Subcutaneous adipose tissue (tissue), 4 donors: ENCODE data around the gene AEBP2. TPM values are rescaled to one million over a fixed set of nuclear protein-coding genes. Genes with fewer than 3 reads are reported as not detected.

Experiments
- total RNA-seq, 4 donors: library from RNA; depleted of rRNA; stranded (reverse); fragments of >200 nt; gene quantifications; one replicate each; pipeline ENCODE4 v1.1.0, GENCODE V29; 2016
- TF ChIP-seq, protein P1 (sequence below): fragments of 450-650 bp; IDR thresholded peaks from one replicate; pipeline ENCODE4 v1.5.1; 2016; ENCODE audit warnings: low read depth, mild to moderate bottlenecking, control low read depth, antibody characterized with exemption, moderate library complexity

AEBP2 gene
- total RNA-seq, 4 donors from 2014 or later, result 35.5 to 46.0 (median 41.7) TPM

DNA sequence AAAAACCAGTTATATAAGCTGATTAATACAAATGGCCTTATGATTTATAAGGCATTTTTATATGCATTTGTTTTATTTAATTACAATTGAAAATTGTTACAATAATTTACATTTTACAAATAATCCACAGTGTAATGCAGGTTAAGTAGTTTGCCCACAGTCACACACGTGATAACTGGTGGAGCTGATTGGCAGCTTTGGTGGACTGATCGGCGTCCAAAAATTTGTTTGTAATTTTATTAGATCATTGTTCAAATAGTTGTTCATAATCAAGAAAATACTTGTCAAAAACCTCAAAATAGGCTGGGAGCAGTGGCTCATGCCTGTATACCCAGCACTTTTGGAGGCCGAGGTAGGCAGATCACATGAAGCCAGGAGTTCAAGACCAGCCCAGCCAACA is 59.7 kb downstream of the AEBP2 start:
- TF ChIP-seq, protein P1, sequence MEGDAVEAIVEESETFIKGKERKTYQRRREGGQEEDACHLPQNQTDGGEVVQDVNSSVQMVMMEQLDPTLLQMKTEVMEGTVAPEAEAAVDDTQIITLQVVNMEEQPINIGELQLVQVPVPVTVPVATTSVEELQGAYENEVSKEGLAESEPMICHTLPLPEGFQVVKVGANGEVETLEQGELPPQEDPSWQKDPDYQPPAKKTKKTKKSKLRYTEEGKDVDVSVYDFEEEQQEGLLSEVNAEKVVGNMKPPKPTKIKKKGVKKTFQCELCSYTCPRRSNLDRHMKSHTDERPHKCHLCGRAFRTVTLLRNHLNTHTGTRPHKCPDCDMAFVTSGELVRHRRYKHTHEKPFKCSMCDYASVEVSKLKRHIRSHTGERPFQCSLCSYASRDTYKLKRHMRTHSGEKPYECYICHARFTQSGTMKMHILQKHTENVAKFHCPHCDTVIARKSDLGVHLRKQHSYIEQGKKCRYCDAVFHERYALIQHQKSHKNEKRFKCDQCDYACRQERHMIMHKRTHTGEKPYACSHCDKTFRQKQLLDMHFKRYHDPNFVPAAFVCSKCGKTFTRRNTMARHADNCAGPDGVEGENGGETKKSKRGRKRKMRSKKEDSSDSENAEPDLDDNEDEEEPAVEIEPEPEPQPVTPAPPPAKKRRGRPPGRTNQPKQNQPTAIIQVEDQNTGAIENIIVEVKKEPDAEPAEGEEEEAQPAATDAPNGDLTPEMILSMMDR, result no peak

DNA sequence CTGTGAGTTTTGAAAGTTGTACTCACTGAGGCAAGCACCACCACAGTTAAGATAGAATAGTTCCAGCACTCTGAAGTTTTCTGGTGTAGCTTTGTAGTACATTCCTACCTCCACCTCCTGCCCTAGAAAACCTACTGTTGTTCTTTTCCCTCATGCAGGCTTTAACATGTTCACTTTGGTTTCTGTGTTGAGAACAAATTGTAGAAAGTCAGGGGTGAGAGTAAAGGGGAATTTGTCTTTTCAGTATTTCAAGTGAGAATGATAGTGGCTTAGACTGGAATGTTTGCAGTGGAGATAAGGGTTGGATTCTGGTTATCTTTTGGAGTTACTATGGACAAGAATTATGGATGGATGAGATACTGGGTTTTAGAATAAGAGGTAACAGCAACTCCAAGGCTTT is 67.2 kb downstream of the AEBP2 start:
- TF ChIP-seq, protein P1, result no peak

DNA sequence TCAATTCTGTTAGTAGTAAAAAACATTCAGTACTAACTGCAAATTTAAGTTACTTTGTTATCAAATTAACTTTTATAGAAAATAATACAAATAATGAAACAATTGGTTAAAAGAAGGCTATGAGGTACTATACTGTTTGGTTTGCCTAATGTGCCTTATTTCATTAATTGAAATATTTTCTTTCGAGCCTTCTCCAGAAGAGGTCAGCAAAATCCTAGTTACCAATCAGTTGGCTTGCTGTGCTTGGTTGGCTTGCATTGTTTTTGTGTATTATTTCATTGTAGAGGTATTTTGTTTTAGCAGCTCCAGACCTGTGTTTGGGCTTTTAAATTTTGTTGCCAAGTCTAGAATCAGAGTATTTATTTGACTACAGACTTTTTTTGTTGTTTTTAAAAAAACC is 68.5 kb downstream of the AEBP2 start:
- TF ChIP-seq, protein P1, result no peak

DNA sequence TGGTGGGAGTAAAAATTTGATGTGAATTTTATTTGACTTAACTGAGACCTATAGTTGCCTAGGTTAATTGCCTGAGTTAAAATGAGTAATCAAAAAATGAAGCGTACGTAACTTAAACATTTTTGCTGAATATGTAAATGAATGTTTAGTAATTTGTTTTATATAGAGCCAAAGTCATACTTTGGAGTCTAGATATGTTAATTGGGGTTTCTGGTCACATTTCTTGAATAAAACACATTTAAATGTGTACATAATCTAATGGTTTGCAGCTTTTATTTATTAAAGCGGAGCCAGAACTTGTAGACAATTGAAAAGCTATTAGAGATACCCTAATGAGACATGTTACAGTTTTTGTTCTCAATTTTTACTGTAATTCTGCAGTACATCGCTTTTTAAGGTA is 71.2 kb downstream of the AEBP2 start:
- TF ChIP-seq, protein P1, result no peak

DNA sequence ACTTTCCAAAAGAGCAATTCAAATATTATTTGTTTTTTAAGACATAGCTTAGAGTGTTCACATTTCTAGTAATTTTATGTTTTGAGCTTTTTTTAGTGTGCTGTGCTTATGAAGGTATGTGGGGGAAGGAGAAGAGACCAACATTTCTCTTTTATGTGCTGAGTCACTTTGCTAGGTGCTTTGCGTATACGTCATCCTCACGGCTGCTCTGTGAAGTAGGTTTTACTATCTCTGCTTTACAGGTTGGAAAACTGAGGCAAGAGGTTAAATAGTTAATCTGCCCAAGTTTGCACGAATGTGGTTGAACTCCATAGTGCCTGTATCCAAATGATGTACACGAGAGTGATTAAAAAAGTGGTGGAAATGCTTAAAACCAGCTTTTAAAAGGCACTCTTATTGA is 75.9 kb downstream of the AEBP2 start:
- TF ChIP-seq, protein P1, result no peak

DNA sequence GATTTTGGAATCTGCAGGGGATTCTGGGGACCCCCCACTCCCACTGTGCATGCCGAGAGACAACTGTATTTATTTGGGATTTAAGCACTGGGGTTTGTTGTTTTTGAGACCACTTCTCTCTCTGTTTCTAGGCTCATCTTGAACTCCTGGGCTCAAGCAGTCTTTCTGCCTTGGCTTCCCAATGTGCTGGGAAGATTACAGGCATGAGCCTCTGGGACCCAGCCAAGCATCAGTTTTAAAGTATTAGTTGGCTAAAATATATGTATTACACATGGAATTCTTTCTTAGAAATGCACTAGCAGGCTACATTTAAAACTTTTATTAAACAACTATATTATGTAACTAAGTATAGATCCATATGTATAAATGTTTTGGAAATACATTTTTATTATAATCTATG is 78.3 kb downstream of the AEBP2 start:
- TF ChIP-seq, protein P1, result no peak

DNA sequence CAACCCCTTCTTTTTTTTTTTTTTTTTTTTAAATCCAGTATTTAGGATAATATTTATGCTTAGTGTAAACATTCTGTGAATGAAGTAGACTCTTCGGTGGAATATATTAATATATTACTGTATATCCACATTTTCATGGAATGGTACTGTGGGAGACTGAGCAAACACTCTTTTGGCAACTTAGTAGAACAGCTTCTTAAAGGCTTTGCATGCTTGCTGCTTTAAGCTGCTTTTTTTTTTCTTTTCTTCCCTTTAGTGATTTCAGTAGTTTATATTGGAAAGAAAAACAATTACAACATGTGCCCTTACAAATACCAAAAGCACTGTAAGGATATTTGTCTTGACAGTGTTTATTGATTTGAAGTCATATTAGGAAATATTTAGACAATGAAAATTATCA is 78.9 kb downstream of the AEBP2 start:
- TF ChIP-seq, protein P1, result no peak
